CD1c-positive myeloid dendritic cell (primary cell): ENCODE results near the gene PSMD8.
A peak's percentile ranks its signal among the peaks of the same experiment; 100 is the strongest.
"Not testable (repeated sequence)": the region's sequence is repeated elsewhere in the genome, so short reads cannot be mapped to it uniquely, and the experiment has no call there.

Experiments used
- DNase-seq: peaks from one replicate; pipeline ENCODE4 v3.0.0-alpha.2; 2016; ENCODE audit errors: extremely low spot score

PSMD8 gene

GRCh38 chr19:38387550-38388348, 13.4 kb downstream of the PSMD8 start, which contains the start of gene GGN:
TSS of gene GGN (minus strand) at chr19:38388034. CDS start at chr19:38387261, 773 bp downstream.
- DNase-seq = peak; percentile 76

GRCh38 chr19:38388349-38389100, 14.2 kb downstream of the PSMD8 start, which contains the start of gene SPRED3:
TSS of gene SPRED3 (plus strand) at chr19:38388697. CDS start at chr19:38390303, 1,606 bp downstream.
- DNase-seq = no peak

DNA sequence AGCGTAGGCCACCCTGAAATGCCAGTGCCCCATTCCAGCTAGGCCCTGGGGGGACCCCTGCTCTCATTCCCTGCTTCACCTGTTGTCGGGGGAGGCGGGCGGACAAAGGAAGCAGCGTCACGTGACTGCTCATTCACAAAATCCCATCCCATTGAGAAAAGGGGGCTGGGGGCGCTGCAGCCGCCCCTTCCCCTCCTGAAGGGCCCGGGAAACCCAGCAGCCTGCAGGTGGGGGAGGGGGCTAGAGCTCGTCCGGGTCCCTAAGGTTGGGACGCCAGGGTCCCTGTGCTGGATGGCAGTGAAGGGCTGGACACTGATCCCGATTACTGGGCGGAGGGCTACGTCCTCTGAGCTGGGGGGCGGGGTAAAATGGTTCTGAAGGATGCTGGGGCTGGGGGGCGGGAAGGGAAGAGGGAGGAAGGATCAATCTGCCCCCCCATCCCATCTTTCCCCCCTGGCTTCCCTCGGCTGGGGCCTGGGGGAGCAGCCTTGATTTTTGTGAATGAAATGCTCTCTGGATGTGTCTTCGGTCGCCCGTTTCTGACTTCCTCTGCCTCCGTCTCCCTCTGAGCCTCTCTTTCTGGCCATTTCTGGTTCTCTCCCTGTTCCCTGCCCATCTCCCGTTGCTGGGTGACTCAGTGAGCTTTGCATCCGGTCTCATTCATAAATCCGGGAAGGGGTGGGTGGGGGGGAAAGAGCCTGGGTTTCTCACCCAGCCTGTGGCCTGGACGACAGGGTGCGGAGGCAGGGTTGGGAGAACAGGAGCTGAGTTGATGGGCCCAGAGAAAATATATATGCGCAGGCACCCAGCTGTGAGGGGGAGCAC, 14.9 kb downstream of the PSMD8 start:
- DNase-seq = peak; percentile 25

- no peak for DNase-seq
Observed at GRCh38 chr19:38389957-38390924, 15.9 kb downstream of the PSMD8 start.

DNA sequence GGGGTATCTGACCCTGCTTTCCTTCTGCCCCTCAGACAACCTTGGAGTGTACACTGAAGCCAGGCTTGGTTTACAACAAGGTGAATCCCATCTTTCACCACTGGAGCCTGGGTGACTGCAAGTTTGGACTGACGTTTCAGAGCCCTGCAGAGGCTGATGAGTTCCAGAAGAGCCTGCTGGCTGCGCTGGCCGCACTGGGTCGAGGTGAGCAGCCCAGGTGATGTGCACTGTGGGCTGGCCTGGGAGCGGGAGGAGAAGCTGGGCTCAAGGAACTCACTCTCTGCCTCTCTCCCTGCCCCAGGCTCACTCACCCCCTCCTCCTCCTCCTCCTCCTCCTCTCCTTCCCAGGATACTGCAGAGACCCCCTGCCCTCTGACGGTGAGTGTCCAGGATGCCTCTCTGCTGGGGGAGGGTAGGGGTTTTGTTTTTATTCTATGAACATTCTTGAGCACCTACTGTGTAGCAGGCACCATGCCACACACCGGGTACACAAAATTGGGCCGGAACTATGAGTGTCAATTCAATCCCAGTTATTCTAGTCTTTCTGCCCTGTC, 17.6 kb downstream of the PSMD8 start:
- DNase-seq = no peak

DNA sequence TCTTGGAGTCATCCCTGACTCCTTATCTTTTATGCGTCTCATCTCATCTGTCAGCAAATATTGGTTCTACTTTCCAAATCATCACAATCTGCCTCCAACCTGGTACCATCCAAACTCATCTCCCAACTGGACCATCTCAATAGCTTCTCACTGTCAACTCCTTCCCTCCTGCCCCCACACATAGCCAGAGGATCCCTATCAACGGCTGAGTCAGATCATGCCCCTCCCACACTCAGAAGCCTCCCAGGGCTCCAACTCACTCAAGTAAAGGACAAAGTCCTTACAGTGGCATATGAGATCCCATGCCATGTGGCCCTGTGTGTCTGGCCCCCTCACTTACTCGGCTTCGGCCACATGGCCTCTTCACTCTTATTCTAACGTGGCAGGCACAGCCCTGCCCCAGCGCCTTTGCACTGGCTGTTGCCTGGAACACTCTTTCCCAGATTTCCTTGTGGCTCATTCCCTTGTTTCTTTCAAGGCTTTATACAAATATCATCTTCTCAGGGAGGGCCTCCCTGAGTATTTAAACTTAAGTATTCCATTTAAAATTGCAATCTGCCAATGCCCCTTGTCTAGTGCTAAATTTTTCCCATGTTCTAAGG, 18.4 kb downstream of the PSMD8 start:
- DNase-seq = peak; percentile 61

DNA sequence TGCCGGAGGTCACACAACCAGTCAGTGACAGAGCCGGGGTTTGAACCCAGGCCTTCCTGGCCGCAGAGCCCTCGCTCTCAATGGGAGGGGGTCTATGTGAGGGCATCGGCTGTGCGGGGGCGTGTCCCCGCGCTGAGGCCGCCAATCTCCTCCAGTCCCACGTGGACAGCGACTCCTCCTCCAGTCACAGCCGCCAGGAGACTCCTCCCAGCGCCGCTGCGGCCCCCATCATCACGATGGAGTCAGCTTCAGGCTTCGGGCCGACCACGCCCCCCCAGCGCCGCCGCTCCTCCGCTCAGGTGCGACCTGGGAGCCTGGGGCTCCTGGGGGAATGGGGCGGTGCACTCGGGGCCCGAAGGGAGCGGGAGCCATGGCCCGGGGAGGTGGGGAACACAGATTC, 20.1 kb downstream of the PSMD8 start:
- peak; percentile 31 for DNase-seq

- DNase-seq = no peak
Observed at GRCh38 chr19:38395381-38396114, 21.2 kb downstream of the PSMD8 start.

GRCh38 chr19:38399081-38399480, 24.7 kb downstream of the PSMD8 start:
- no peak for DNase-seq

DNA sequence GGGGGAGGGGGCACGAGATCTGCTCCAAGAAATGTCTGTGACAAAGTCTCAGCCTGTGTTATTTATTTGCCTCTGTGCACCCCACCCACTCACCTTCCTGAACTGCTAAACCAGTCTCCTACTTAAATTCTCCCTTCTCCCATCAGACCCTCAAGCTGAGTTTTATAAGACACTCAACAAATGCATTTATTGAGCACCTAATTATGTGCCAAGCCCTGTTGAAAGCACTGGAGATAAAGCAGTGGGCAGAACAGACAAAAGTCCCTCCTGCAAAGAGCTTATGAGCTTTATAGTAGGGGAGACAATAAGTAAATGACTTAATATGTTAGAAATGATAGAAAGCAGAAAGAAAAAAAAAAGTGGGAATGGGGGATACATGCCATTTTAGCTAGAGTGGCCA, 25.2 kb downstream of the PSMD8 start:
- DNase-seq = no peak

- DNase-seq = no peak
Observed at GRCh38 chr19:38400361-38400760, 26.0 kb downstream of the PSMD8 start.

DNA sequence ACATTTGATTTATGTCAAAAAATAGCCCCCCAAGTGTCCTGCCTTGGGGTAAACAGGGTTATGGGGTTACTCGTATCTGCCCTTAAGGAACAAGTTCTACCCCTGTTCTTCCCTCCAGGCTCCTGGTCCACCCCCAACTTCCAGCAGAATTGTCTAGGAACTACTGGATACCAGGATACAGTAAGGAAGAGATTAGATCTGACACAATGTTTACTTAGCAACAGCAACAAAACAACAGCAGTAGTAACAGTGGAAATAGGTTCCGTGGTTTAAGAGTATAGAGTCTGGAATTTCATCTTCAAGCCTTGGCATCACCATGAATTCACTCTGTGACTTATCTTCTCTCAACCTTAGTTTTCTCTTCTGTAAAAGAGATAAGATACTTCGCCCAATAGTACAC, 26.8 kb downstream of the PSMD8 start:
- no peak for DNase-seq

DNA sequence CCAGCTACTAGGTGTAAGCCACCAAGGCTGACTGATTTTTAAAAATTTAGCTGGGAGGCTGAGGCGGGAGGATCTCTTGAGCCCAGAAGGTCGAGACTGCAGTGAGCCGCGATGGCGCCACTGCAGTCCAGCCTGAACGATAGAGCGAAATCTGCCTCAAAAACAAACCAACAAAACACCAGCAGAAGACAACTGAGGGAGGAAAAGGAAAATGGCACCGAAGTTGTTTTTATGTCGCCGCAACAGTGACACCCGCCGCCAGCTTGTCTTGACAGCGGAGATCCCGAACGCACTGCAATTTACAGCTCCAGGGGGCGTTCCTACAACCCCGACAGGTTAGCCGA, 28.2 kb downstream of the PSMD8 start:
- DNase-seq = no peak

DNA sequence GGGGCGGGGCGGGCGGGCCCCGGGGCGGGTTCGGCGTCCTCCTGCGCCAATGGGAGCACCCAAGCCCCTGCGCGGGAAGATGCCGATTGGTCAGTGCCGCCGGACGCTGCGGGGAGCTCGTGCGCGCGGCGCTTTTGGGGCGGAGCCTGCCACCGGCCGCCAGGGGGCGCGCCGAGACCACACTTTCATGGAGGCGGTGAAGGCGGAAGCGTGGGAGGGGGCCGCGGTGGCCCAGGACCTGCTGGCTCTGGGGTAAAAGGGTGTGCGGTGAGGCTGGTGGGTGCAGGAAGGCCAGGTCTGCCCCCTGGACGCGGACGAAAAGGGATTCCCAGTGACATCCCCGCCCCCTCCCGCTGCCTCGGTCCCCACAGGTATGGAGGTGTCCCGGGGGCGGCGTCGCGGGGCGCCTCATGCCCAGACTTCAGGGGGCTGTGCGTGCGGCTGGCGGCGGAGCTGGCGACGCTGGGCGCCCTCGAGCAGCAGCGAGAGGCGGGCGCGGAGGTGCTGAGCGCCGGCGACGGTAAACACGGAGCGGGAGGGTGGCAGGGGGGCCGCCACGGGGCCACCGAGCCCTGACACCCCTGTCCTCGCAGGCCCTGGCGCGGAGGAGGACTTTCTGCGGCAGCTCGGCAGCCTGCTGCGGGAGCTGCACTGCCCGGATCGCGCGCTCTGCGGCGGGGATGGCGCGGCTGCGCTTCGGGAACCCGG, 28.8 kb downstream of the PSMD8 start, which contains the start of gene FAM98C:
Gene FAM98C, plus strand, starts transcription at position 127 of the 708 bp plus-strand sequence. Its CDS starts 61 bp downstream, at position 188.
- DNase-seq = peak; percentile 99

DNA sequence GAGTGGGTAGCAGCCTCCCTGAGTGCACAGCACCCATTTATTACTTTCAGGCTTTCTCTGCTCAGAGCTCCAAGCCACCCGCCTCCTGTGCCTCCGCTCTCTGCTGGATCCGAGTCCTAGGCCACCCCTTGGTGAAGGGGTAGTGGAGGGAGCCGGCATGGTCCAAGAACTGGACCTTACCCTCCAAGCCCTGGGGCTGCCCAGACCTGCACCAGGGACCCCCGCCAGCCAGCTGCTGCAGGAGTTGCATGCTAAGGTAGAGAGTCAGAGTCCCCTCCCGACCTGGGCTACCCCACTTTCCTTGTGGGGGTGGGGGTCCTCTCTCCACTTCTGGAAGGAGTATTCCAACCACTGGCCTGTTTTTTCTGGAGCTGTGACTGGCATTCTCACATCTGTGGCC, 30.5 kb downstream of the PSMD8 start:
- DNase-seq = no peak

GRCh38 chr19:38405276-38405675, 30.9 kb downstream of the PSMD8 start:
- DNase-seq = no peak

GRCh38 chr19:38409631-38410133, 35.3 kb downstream of the PSMD8 start:
- no peak for DNase-seq

DNA sequence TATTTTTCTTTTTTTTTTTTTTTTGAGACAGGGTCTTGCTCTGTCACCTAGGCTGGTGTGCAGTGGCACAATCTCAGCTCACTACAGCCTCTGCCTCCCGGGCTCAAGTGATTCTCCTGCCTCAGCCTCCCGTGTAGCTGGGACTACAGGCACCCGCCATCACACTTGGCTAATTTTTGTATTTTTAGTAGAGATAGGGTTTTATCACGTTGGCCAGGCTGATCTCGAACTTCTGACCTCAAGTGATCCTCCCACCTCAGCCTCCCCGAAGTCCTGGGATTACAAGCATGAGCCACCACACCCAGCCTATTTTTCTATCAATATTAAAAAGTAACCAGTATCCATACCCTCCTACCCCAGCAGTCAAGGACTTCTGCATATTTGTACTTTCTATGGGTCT, 36.0 kb downstream of the PSMD8 start:
- not testable (repeated sequence) for DNase-seq
